Umbilical cord (tissue), 2 donors: ENCODE data around the gene PRKAG2. TPM values are rescaled to one million over a fixed set of nuclear protein-coding genes. Genes with fewer than 3 reads are reported as not detected.

Experiments
- DNase-seq: peaks from one replicate; pipeline ENCODE4 v3.0.0-alpha.2; 2015; ENCODE audit warnings: low spot score
- total RNA-seq: library from RNA; depleted of rRNA; stranded (reverse); fragments of >200 nt; gene quantifications from one replicate; pipeline ENCODE4 v1.2.3, GENCODE V29; 2014; ENCODE audit warnings: low replicate concordance; ENCODE audit not compliant: insufficient read depth

PRKAG2 gene
- total RNA-seq, 1 donor from 2014 or later = 71.7 TPM

- DNase-seq = no peak
These were observed 219.7 kb downstream of the PRKAG2 start for GRCh38 chr7:151657173-151657572.

- DNase-seq = no peak
These were observed 221.4 kb downstream of the PRKAG2 start for GRCh38 chr7:151655555-151655954.

DNA sequence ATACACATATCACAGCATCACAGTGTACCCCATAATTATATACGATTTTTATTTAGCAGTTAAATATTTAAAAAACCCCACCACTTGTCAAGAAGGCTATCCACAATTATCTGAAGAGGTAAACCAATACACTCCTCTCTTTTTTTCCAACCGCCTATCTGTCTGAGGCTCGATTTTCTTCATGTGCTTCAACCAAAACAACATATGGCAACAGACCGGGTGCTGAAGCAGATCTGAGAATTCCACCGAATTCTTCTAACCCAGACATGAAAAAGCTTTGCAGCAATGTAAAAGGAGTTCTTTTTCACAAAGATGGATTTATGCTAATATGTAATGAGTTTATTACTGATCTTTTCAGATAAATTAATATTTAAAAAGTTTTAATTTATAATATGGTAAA is 224.8 kb downstream of the PRKAG2 start:
- no peak for DNase-seq

DNA sequence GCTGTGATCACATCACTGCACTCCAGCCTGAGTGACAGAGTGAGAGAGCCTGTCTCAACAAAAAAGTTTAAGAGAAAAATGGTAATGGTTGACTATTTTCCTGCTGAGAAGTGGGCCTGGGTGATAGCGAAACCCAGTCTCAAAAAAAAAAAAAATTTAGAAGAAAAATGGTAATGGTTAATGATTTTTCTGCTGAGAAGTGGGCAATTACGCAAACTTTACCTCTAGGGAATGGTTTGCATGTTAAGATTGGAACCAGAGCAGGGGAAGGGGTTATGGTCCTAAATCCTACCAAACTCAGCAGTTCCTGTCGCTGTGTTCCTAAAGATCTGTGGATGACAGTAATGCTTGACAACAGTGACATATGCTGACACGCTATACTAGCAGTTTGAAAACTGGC is 226.8 kb downstream of the PRKAG2 start:
- no peak for DNase-seq

DNA sequence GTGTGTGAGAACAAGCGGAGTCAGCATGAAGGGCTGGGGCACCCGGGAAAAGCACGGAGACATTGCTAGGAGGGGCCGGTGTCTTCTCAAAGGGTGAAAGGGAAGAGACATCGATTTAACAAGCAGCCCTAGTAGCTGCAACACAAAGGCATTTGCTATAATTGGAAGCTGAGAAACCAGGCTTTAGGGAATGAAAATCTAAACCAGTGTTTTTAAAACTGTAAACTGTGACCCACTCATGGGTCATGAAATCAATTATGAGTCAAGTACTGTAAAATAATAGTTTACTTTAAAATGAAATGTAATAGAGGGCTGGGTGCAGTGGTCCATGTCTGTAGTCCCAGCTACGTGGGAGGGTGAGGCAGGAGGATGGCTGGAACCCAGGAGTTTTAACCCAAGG is 228.5 kb downstream of the PRKAG2 start:
- no peak for DNase-seq

- no peak for DNase-seq
These were observed 229.0 kb downstream of the PRKAG2 start for GRCh38 chr7:151647874-151648273.

GRCh38 chr7:151647006-151647405 is 229.9 kb downstream of the PRKAG2 start:
- no peak for DNase-seq

DNA sequence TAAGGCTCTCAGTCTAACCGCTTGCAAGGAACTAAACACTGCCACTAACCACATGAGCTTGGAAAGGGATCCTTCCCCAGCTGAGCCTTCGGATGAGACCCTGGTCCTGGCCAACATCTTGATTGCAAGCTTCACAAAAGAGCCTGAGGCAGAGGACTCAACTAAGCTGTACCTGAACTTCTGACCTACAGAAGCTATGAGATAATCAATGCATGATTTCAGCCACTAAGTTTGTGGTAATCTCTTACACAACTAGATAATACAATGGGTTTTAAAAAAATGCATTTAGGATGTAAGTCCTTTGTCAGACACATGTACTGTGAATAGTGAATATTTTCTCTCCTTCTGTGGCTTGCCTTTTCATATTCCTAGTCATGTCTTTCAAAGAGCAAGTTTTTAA is 231.6 kb downstream of the PRKAG2 start:
- no peak for DNase-seq

GRCh38 chr7:151644554-151644953 is 232.4 kb downstream of the PRKAG2 start:
- no peak for DNase-seq

DNA sequence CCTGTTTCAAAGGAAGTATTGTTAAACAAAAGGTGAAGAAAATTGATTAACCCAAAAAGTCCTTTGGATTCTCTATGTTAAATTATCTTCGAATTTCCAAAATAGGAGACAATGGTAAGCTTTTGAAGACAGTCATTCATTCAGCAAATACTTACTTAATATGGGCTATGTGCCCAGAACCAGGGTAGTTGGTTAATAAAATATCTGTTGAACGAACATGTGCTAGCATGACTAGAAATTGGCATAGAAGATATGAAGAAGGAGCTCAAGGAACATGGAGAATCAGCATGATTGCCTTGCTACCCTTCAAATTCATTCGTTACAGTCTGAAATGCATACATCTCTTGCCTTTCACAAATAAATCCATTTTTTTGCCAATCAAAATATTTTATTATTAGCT is 234.2 kb downstream of the PRKAG2 start:
- no peak for DNase-seq

DNA sequence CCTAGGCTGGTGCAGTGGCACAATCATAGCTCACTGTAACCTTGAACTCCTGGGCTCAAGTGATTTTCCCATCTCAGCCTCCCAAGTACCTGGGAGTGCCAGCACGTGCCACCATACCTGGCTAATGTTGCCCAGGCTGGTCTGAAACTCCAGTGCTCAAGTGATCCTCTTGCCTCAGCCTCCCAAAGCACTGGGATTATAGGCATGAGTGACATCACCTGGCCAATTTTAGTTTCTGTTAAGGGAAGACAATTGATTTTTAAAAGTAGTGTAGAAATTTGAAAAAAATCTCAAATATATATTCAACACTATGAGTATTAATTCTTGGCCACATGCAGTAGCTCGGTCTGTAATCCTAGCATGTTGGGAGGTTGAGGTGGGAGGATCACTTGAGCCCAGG is 235.3 kb downstream of the PRKAG2 start:
- DNase-seq = no peak

- DNase-seq = peak; percentile 88
These were observed 239.1 kb downstream of the PRKAG2 start for GRCh38 chr7:151637781-151638261.

DNA sequence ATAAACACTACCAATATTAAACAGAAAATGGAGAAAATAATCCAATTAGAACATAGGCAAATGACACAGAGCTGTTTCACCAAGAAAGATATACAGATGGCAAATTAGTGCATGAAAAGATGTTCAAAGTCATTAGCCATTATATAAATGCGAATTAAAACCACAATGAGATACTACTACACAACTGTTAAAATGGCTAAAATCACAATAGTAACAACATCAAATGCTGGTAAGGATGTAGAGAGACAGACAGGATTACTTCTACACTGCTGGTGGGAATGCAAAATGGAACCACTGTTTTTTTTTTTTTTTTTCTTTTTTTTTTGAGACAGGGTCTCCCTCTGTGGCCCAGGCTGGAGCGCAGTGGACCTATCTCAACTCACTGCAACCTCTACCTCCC is 242.3 kb downstream of the PRKAG2 start:
- no peak for DNase-seq

DNA sequence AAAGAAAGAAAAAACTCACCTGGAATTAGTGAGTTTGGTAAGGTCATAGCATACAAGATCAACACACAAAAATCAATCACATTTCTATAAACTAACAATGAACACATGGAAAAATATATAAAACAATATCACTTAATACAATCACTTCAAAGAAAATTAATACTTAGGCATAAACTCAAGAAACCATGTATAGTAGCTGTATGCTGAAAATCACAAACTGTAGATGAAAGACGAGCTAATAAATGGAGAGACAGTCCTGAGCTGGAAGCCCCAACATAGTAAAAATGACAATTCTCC is 243.5 kb downstream of the PRKAG2 start:
- no peak for DNase-seq

DNA sequence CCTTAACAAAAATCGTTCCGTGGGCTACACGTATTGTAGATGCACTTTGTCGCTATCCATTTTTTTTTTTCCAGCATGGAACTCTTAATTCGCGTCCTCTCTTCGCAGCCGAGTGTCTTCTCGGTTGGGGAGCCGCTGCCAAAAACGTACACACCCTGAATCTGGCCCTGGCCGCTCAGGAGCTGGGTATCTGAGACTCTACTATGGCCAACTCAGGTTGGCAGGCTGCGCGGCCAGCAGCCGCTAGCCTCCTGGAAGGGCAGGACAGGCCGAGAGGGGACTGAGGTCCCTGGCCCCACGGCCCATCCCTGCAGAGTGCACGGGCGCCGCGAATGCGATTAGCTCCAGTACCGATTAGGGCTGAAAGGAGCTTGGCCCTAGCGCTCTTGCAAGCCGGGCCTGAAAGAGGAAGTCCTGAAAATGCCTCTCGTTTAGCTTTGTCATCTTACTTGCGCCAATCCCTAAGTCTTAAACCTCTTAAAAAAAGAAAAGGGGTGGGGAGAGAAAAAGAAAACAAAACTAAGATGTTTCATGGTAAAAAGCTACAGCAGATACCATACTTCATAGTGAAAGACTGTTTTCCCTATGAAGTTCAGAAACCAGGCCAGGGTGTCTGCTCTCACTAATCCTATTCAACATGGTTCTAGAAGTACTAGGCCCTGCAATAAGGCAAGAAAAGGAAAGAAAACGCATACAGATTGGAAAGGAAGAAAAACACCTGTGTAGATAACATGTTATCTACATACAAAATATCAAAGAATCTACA is 244.0 kb downstream of the PRKAG2 start:
- DNase-seq = peak; percentile 45

- DNase-seq = peak; percentile 76
These were observed 244.8 kb downstream of the PRKAG2 start for GRCh38 chr7:151631953-151632749.

- DNase-seq = peak; percentile 36
These were observed 245.4 kb downstream of the PRKAG2 start for GRCh38 chr7:151631570-151631952.

DNA sequence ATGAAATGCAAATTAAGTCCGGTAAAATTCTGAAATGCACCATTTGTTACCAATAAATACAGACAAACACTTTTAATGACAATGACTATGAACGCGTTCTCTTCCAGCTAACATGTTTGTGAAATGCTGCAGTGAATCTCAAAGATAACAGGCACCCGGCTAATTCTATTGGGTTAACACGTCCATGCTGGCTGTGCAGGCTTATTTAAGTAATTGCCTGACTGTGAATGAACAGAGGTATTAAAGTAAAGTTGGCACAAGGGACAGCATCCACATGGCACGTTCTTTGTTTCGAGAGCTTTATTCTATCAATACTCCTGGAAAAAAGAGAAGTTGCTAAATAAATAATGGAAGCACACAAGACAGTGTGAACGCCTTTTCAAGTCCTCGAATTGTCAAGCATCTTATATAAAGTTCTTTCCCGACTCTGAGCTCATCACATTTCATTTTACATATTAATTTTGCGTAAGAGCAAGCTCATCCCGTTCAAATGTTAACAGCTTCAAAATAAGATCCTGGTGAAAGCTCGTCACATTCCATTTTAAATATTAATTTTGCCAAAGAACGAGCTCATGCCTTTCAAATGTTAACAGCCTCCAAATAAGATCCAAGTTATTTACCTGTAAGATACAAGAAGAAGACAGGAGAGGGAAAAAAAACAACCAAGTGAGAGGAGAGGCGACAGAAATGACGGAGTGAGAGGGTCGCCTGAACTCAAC is 245.9 kb downstream of the PRKAG2 start:
- DNase-seq = peak; percentile 17

DNA sequence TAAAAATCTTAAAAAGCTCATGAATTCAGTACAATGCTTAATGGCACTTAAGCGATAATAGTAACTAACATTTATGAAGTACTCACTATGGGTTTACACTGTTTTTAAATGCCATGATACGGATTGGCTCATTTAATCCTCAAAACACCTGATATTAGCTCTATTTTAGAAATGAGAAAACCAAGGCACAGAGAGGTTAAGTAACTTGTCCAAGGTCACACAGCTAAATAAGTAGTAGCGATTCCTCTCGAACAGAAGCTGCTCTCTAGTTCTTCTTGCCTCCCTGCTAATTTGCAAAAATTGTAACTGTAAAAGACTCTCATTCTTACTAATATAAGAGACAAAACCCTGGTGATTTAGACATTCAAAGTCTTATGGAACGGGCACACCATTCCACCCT is 246.6 kb downstream of the PRKAG2 start:
- DNase-seq = no peak

GRCh38 chr7:151629713-151630272 is 247.1 kb downstream of the PRKAG2 start:
- DNase-seq = no peak

GRCh38 chr7:151628846-151629604 is 247.9 kb downstream of the PRKAG2 start:
- peak; percentile 40 for DNase-seq
